Measurements from ENCODE around the gene SCAPER. TPM values are rescaled to one million over a fixed set of nuclear protein-coding genes. Genes with fewer than 3 reads are reported as not detected.

Gene SCAPER
- total and polyA plus RNA-seq, 2 of the 4 experiments (the other 2 are of a cell fraction), result 2.9 to 9.7 TPM

- Histone ChIP-seq H3K79me1 (ENCODE audit: low read depth in 1 of 2, low read length in 2 of 2) (no peaks in the 10 kb centered on the region; a peak in 1 of 4 replicates), H3K4me2 (ENCODE audit: low read depth, low read length) (no peak overlapping the region), H3K27ac (ENCODE audit: insufficient read depth, low read length) (no peak overlapping the region), H3K14ac (replicated peaks; ENCODE audit: low read depth, low read length) (no peak overlapping the region), H2BK120ac (ENCODE audit: low read depth, low read length) (no peak overlapping the region), H4K5ac (ENCODE audit: low read depth, low read length) (no peak overlapping the region), H2AK9ac (replicated peaks; ENCODE audit: low read depth, low read length, poor library complexity) (no peak overlapping the region), H2BK20ac (ENCODE audit: low read depth, low read length) (no peak overlapping the region), H4K91ac (ENCODE audit: insufficient read depth, low read depth, low read length) (no peak overlapping the region), H2AFZ (replicated peaks; ENCODE audit: low read length, poor library complexity) (no peak overlapping the region), H3K18ac (ENCODE audit: low read depth, low read length) (no peak overlapping the region), H3K4me3 (ENCODE audit: insufficient read depth, low read depth, low read length) (no peak overlapping the region), H4K8ac (ENCODE audit: low read depth in 2 of 2, low read length in 2 of 2) (no peak overlapping the region), H3K56ac (ENCODE audit: extremely low read depth, insufficient read depth, low read length) (no peak overlapping the region), H3K9me1 (ENCODE audit: insufficient read depth, low read length) (no peaks in the 10 kb centered on the region), H2BK5ac (ENCODE audit: low read depth, low read length, poor library complexity, severe bottlenecking) (no peak overlapping the region), H4K20me1 (ENCODE audit: insufficient read depth, low read length) (no peaks in the 10 kb centered on the region), H2BK15ac (ENCODE audit: low read depth, low read length) (no peak overlapping the region), H3K4ac (ENCODE audit: low read depth, low read length) (no peak overlapping the region), H3K9me3 (ENCODE audit: control insufficient read depth, insufficient read depth, low read length) (no peaks in the 10 kb centered on the region), H3K36me3 (ENCODE audit: control insufficient read depth, insufficient read depth, low read length) (0 out of 2 replicates have a peak, but pooled peaks cover 2% of the 10 kb centered on the region), H3K23ac (ENCODE audit: low read depth, low read length) (no peak overlapping the region), H3K9ac (ENCODE audit: low read depth, low read length) (no peak overlapping the region), H2AK5ac (ENCODE audit: low read depth, low read length) (no peak overlapping the region), H3K27me3 (ENCODE audit: control insufficient read depth, insufficient read depth, low read length) (no peaks in the 10 kb centered on the region), H3K4me1 (ENCODE audit: control insufficient read depth, insufficient read depth, low read length) (no peaks in the 10 kb centered on the region)
- WGBS, 2 experiments (ENCODE audit: extremely low coverage in 2 of 2, insufficient read length in 1 of 2), result no CpG with 5 or more reads among the region's 2 CpGs
- POLR2A ChIA-PET (ENCODE audit: unreplicated experiment), result no interaction called here
- TF ChIP-seq SMC3 (IDR thresholded peaks at IDR 0.05; ENCODE audit: low read depth, low read length), result no peak
- TF ChIP-seq, protein P1, sequence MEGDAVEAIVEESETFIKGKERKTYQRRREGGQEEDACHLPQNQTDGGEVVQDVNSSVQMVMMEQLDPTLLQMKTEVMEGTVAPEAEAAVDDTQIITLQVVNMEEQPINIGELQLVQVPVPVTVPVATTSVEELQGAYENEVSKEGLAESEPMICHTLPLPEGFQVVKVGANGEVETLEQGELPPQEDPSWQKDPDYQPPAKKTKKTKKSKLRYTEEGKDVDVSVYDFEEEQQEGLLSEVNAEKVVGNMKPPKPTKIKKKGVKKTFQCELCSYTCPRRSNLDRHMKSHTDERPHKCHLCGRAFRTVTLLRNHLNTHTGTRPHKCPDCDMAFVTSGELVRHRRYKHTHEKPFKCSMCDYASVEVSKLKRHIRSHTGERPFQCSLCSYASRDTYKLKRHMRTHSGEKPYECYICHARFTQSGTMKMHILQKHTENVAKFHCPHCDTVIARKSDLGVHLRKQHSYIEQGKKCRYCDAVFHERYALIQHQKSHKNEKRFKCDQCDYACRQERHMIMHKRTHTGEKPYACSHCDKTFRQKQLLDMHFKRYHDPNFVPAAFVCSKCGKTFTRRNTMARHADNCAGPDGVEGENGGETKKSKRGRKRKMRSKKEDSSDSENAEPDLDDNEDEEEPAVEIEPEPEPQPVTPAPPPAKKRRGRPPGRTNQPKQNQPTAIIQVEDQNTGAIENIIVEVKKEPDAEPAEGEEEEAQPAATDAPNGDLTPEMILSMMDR (conservative IDR thresholded peaks at IDR 0.05; ENCODE audit: low read depth, low read length), result no peak
- no TSS peak for BruUV-seq (replicated peaks)
- dilution Hi-C loops (cut with HindIII; ENCODE audit: low sequenced_read_pairs, unreplicated experiment), result no loop called here
- ATAC-seq (ENCODE audit: low read depth) (no peak), DNase-seq (no peak)
- CTCF ChIA-PET, result interaction anchor here (0.6 kb wide), 1 partner anchor 29 kb away, joined by 3 read pairs; no protein-coding TSS in a partner anchor
- in situ Hi-C loops (cut with MboI; ENCODE audit: low sequenced_read_pairs), result no loop called here
- intact Hi-C loops (cut with micrococcal nuclease), result no loop called here
These were observed 241.6 kb downstream of the SCAPER start for GRCh38 chr15:76663529-76663928.
